Measurements from ENCODE around the gene C7orf57. TPM values are rescaled to one million over a fixed set of nuclear protein-coding genes. Genes with fewer than 3 reads are reported as not detected.
A peak's percentile ranks its signal among the peaks of the same experiment; 100 is the strongest.

Gene C7orf57
- total and polyA plus RNA-seq, 2 donors (not counting 1 experiment from before 2014, with no cell fraction given) = not detected

DNA sequence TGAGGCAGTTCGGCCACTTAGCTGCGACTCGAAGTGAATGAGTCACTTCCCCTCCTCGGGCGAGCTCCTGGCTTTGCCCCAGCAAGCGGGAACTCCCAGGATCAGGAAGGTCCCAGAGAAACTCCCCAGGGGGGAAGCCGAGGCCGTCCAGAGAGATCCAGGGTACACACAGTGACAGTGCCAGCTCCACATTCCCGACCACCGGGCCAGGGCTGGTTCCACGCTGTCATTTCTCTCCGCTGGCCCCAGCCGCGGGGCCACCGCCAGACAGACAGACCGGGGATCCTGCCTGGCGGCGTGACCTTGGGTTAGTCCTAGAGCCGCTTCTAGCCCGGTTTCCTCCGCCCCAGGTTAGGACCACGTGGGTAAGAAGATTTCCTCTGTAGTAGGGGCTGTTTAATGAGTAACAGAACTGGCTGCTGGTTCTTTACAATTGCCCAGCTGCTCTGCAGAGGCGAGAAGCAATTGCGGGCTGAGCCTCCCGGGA, 53.3 kb downstream of the C7orf57 start:
- DNase-seq = no peak
- Histone ChIP-seq H3K27me3 (replicated peaks in 1 of 4; ENCODE audit: control extremely low read depth in 1 of 4, control insufficient read depth in 3 of 4, insufficient read depth in 4 of 4, low read length in 3 of 4) (no peaks in the 10 kb centered on the region), H3K9me3 (ENCODE audit: control extremely low read depth in 1 of 3, control insufficient read depth in 2 of 3, insufficient read depth in 1 of 3, low read length in 2 of 3) (peaks cover 0 to 6% (median 0%) of the 10 kb centered on the region in 3 donors), H3K36me3 (replicated peaks in 1 of 2; ENCODE audit: control extremely low read depth in 1 of 2, control insufficient read depth in 1 of 2, extremely low read depth in 1 of 2, insufficient read depth in 2 of 2, low read length in 1 of 2) (no peaks in the 10 kb centered on the region), H2AFZ (ENCODE audit: insufficient read depth, low read depth, low read length, poor library complexity, severe bottlenecking) (peak overlapping the region; percentile 96), H3K9ac (ENCODE audit: low read length) (peak overlapping the region; percentile 84), H4K20me1 (ENCODE audit: control insufficient read depth, insufficient read depth, low read length, poor library complexity, severe bottlenecking) (no peaks in the 10 kb centered on the region), H3K79me2 (ENCODE audit: control insufficient read depth, insufficient read depth, low read length) (no peaks in the 10 kb centered on the region), H3K4me2 (replicated peaks; ENCODE audit: low read depth, low read length, poor library complexity, severe bottlenecking) (peak overlapping the region; percentile 99), H3K4me3 (ENCODE audit: control extremely low read depth in 1 of 5, extremely low read depth in 1 of 5, insufficient read depth in 1 of 5, low read depth in 2 of 5, low read length in 4 of 5) (peak overlapping the region; percentile 53 to 81 (median 73)), H3K27ac (ENCODE audit: low read length in 2 of 2) (peak overlapping the region; percentile 56 to 73), H3K4me1 (ENCODE audit: control insufficient read depth in 2 of 2, insufficient read depth in 2 of 2, low read length in 2 of 2) (peaks cover 15 to 40% of the 10 kb centered on the region in 2 donors)
- 2% methylated on average over 22 of the region's 25 CpGs for WGBS (ENCODE audit: insufficient coverage)
- peaks cover 43% of the 10 kb centered on the region for H3K4me1 Mint-ChIP-seq
- H3K27me3 Mint-ChIP-seq = no peaks in the 10 kb centered on the region
- TF ChIP-seq EZH2 (IDR thresholded peaks at IDR 0.05; ENCODE audit: borderline replicate concordance, insufficient read depth, low read depth, low read length, poor library complexity, severe bottlenecking) = no peak
- TF ChIP-seq, protein P1, sequence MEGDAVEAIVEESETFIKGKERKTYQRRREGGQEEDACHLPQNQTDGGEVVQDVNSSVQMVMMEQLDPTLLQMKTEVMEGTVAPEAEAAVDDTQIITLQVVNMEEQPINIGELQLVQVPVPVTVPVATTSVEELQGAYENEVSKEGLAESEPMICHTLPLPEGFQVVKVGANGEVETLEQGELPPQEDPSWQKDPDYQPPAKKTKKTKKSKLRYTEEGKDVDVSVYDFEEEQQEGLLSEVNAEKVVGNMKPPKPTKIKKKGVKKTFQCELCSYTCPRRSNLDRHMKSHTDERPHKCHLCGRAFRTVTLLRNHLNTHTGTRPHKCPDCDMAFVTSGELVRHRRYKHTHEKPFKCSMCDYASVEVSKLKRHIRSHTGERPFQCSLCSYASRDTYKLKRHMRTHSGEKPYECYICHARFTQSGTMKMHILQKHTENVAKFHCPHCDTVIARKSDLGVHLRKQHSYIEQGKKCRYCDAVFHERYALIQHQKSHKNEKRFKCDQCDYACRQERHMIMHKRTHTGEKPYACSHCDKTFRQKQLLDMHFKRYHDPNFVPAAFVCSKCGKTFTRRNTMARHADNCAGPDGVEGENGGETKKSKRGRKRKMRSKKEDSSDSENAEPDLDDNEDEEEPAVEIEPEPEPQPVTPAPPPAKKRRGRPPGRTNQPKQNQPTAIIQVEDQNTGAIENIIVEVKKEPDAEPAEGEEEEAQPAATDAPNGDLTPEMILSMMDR (IDR thresholded peaks at IDR 0.05) = no peak
- CTCF ChIA-PET = interaction anchor here (1.2 to 2.4 kb wide), 4 partner anchors 9 to 150 kb away, joined by 3 to 14 read pairs (median 4); no protein-coding TSS in a partner anchor
- peak overlapping the region; percentile 94 for H3K4me3 Mint-ChIP-seq
- H3K9me3 Mint-ChIP-seq (ENCODE audit: insufficient read depth) = no peaks in the 10 kb centered on the region
- ATAC-seq (ENCODE audit: low read depth) = no peak
- intact Hi-C loops (cut with micrococcal nuclease) = loop anchor here (1.0 to 5.0 kb wide), 4 partner anchors 109 to 836 kb away; partner anchors contain the start of gene HUS1
- POLR2A ChIA-PET = interaction anchor here (0.6 to 1.0 kb wide), 2 partner anchors 97 to 112 kb away, joined by 3 read pairs; no protein-coding TSS in a partner anchor
- peak overlapping the region; percentile 82 for H3K27ac Mint-ChIP-seq
